Activated CD4-positive, alpha-beta T cell treated with anti-CD3 and anti-CD28 coated beads, Interleukin-2, amount 10 ng/mL, durations not matched to agents 7 days and 5 days (primary cell): ENCODE measurements around the gene NR2C2. TPM values are rescaled to one million over a fixed set of nuclear protein-coding genes. Genes with fewer than 3 reads are reported as not detected.

Source experiments
- CTCF ChIA-PET: fragments of 350-600 bp; sonication (Branson Sonifier 250); formaldehyde crosslinking; loops from one replicate; lab custom pipeline; 2021; ENCODE audit warnings: antibody characterized with exemption; lab: Charles Lee
- POLR2A ChIA-PET: fragments of 350-600 bp; sonication (Branson Sonifier 250); formaldehyde crosslinking; loops from one replicate; lab custom pipeline; 2021; ENCODE audit warnings: antibody characterized with exemption; lab: Charles Lee
- DNase-seq: peaks from one replicate; pipeline ENCODE4 v3.0.0-alpha.2; 2020
- H3K27ac Mint-ChIP-seq: one replicate; pipeline ENCODE4 v1.8.0; 2021; ENCODE audit warnings: mild to moderate bottlenecking, moderate library complexity, mixed read lengths
- H3K27me3 Mint-ChIP-seq: one replicate; pipeline ENCODE4 v1.8.0; 2021; ENCODE audit warnings: mixed read lengths
- H3K36me3 Mint-ChIP-seq: one replicate; pipeline ENCODE4 v1.8.0; 2021; ENCODE audit warnings: low read depth, mixed read lengths
- H3K4me1 Mint-ChIP-seq: one replicate; pipeline ENCODE4 v1.8.0; 2021; ENCODE audit warnings: mixed read lengths
- H3K4me3 Mint-ChIP-seq: one replicate; pipeline ENCODE4 v1.8.0; 2021; ENCODE audit warnings: mild to moderate bottlenecking, moderate library complexity, mixed read lengths
- H3K9me3 Mint-ChIP-seq: one replicate; pipeline ENCODE4 v1.8.0; 2021; ENCODE audit warnings: mixed read lengths
- total RNA-seq, 2 experiments: library from RNA; stranded (reverse); gene quantifications; one replicate each; pipeline ENCODE4 v1.2.3, GENCODE V29; 2021

Gene NR2C2
- total RNA-seq, 2 experiments from 2014 or later, result 57.0 to 67.4 TPM

DNA sequence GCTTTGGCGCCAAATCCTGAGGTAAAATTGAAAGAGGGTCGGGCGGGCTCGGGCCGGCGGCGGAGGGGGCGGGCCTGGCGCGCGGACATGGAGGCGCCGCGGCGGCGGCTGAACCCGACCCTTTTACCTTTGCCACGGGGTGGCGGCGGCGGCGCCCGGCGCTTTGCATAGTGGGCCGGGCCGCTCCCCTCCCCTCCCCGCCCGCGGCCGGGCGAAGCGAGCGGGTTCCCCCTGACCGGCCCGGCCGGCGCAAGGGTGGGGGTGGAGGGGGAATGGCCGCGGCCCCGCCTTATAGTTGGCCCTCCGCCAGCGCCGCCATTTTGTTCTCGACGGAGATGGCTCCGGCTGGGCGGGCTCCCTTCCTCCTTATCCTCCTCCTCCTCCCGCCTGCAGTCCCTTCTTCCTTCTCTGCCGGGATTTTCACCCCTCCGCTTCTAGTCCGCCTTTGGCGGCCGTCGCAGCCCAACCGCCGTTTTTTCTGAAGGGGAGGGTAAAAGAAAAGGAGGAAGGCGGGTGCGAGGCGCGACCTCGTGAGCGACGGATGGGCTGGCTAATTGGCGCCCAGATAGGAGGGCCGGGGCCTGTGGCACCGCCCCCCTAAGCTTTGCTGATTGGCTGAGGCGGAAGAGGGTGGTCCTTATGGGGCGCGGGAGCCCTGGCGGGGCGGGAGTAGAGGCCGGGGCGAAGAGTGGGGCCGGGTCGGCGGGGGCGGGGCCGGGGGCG, 664 bp downstream of the NR2C2 start:
- Mint-ChIP-seq H3K9me3 (no peaks in the 10 kb centered on the region), H3K36me3 (peaks cover 53% of the 10 kb centered on the region), H3K27ac (peak overlapping the region; percentile 100), H3K4me3 (peak overlapping the region; percentile 98), H3K4me1 (peaks cover 42% of the 10 kb centered on the region), H3K27me3 (no peaks in the 10 kb centered on the region)
- ChIA-PET CTCF (no interaction called here), POLR2A (interaction anchor here (0.9 to 1.1 kb wide), 2 partner anchors 37 to 117 kb away, joined by 3 read pairs; partner anchors contain the start of gene MRPS25)
- peak; percentile 95 for DNase-seq

DNA sequence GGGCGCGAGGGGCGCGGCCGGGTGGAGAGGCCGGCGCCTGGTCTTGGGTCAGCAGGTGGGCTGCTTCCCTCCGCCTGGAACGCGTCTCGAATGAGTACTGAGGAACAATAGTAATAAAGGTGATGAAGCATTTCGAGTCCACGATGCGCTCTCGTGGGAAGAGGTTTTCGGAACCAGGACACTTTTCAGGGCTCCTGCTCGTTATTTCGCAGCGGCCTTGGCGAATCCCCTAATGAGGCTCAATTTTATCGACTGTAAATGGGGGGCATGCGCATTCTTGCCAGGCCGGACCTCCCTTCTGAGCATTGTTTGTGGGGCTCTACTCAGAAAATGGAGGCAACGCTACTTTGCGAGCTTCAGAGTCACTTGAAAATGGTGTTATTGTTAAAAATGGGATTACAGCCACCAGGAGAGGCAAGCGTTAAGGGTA, 1.2 kb downstream of the NR2C2 start:
- peaks cover 42% of the 10 kb centered on the region for H3K4me1 Mint-ChIP-seq
- ChIA-PET CTCF (no interaction called here), POLR2A (interaction anchor here (1.1 kb wide), 1 partner anchor 37 kb away, joined by 3 read pairs; no protein-coding TSS in a partner anchor)
- no peaks in the 10 kb centered on the region for H3K9me3 Mint-ChIP-seq
- H3K4me3 Mint-ChIP-seq, result peak overlapping the region; percentile 98
- H3K27me3 Mint-ChIP-seq, result no peaks in the 10 kb centered on the region
- peaks cover 47% of the 10 kb centered on the region for H3K36me3 Mint-ChIP-seq
- H3K27ac Mint-ChIP-seq, result peak overlapping the region; percentile 100
- no peak for DNase-seq

DNA sequence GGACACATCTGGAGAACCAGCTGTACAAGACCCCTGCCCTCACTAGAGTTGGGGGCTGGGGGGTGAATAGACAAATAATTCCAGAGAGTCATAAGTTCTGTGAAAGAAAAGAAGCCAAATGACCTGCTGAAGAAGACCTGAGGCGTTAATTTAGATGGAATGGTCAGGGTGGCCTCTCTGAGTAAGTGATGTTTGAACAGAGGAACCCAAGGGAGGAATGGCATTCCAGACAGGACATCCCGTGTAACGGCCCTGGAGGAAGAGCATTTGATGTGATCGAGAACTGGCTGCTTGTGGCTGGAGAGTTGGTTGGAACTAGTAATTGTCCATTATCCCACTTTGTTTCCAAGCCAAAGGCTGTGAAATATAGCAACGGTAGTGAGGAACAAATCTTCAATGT, 1.7 kb downstream of the NR2C2 start:
- POLR2A ChIA-PET, result interaction anchor here (1.1 kb wide), 1 partner anchor 36 kb away, joined by 3 read pairs; no protein-coding TSS in a partner anchor
- H3K4me3 Mint-ChIP-seq, result peak overlapping the region; percentile 98
- peaks cover 40% of the 10 kb centered on the region for H3K4me1 Mint-ChIP-seq
- H3K9me3 Mint-ChIP-seq, result no peaks in the 10 kb centered on the region
- no peaks in the 10 kb centered on the region for H3K27me3 Mint-ChIP-seq
- peak overlapping the region; percentile 100 for H3K27ac Mint-ChIP-seq
- CTCF ChIA-PET, result no interaction called here
- H3K36me3 Mint-ChIP-seq, result peaks cover 42% of the 10 kb centered on the region
- no peak for DNase-seq

DNA sequence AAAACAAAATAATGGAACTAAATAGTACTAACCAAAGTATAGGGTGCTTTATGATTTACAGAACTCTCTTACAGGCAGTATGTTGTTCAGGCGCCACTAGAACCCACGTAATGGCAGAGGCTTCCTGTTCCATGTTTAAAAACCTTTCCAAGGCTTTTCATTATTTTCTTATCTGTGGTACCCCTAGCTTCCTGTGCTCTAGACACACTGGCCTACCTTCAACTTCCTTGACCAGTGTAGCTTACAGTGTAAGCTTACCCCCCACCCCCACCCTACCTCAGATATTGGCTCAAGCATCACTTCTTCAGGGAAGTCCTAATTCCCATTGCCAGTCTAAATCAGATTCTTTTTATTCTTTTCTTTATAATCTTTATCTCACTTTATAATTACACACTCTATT, 2.9 kb downstream of the NR2C2 start:
- Mint-ChIP-seq H3K36me3 (peaks cover 36% of the 10 kb centered on the region), H3K4me1 (peaks cover 44% of the 10 kb centered on the region), H3K4me3 (no peak overlapping the region), H3K27ac (no peak overlapping the region), H3K27me3 (no peaks in the 10 kb centered on the region), H3K9me3 (no peaks in the 10 kb centered on the region)
- CTCF ChIA-PET, result no interaction called here
- DNase-seq, result no peak
- POLR2A ChIA-PET, result no interaction called here

GRCh38 chr3:14957153-14957552, 9.8 kb downstream of the NR2C2 start:
- CTCF ChIA-PET, result interaction anchor here (1.1 to 1.8 kb wide), 3 partner anchors 9 to 15 kb away, joined by 3 to 7 read pairs (median 3); no protein-coding TSS in a partner anchor
- H3K9me3 Mint-ChIP-seq, result no peaks in the 10 kb centered on the region

DNA sequence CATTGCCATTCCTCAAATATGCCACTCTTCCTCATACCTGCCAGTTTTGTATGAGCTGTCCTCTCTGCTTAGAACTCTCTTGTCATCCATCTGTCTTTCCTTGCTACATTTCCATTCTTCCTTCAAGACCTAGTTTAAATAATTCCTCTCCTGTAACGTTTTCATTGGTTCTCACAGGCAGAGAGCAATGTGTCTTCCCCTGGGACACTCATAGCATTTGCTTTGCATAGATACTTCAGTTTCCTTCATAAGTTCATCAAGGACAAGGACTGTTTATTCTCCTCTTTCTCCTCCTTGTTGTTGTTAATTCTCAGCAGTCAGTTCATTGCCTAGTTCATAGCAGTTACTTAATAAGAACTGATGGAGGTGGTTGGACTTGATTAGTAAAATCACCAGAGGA, 10.5 kb downstream of the NR2C2 start:
- no peak for DNase-seq
- peak overlapping the region; percentile 9 for H3K27ac Mint-ChIP-seq
- CTCF ChIA-PET, result interaction anchor here (1.1 to 1.5 kb wide), 2 partner anchors 15 to 32 kb away, joined by 3 read pairs; no protein-coding TSS in a partner anchor
- H3K9me3 Mint-ChIP-seq, result no peaks in the 10 kb centered on the region
- H3K4me1 Mint-ChIP-seq, result peaks cover 49% of the 10 kb centered on the region
- no peak overlapping the region for H3K4me3 Mint-ChIP-seq
- H3K36me3 Mint-ChIP-seq, result peaks cover 35% of the 10 kb centered on the region
- POLR2A ChIA-PET, result no interaction called here
- no peaks in the 10 kb centered on the region for H3K27me3 Mint-ChIP-seq

More at GRCh38 chr3:14957153-14957552, 9.8 kb downstream of the NR2C2 start:
- Mint-ChIP-seq H3K27ac (no peak overlapping the region), H3K36me3 (peaks cover 34% of the 10 kb centered on the region), H3K4me3 (no peak overlapping the region), H3K27me3 (no peaks in the 10 kb centered on the region), H3K4me1 (peaks cover 54% of the 10 kb centered on the region)
- DNase-seq, result no peak
- POLR2A ChIA-PET, result no interaction called here

DNA sequence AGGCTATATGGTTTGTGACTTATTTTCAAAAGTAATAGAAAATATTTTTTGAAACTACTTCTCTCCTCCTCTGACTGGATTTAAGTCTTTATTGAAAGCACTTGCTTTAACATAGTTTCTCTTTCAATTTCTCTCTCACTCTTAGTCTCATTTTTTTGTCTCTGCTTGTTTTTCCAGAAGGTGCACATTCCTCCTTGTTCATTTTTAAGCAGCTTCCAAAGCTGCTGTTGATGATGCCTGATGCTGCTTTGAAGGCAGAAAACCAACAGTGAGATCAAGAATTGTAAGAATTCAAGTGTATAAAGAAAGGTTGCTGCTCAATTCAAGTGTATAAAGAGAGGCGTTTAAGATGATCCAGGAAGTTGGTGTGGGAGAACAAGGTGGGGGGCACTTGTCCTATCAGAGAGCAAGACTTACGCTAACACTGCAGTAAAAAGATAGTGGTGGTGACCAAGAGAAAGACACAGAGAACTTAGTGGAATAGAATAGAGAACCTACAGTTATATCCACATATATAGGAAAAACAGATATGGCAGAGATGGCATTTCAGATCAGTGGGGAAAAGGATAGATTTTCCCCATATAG, 12.1 kb downstream of the NR2C2 start:
- no peaks in the 10 kb centered on the region for H3K9me3 Mint-ChIP-seq
- H3K4me3 Mint-ChIP-seq, result peak overlapping the region; percentile 68
- ChIA-PET CTCF (interaction anchor here (1.5 kb wide), 1 partner anchor 30 kb away, joined by 3 read pairs; no protein-coding TSS in a partner anchor), POLR2A (no interaction called here)
- H3K4me1 Mint-ChIP-seq, result peaks cover 48% of the 10 kb centered on the region
- H3K36me3 Mint-ChIP-seq, result peaks cover 36% of the 10 kb centered on the region
- H3K27me3 Mint-ChIP-seq, result no peaks in the 10 kb centered on the region
- peak overlapping the region; percentile 89 for H3K27ac Mint-ChIP-seq
- DNase-seq, result no peak

GRCh38 chr3:14962762-14963161, 15.4 kb downstream of the NR2C2 start:
- DNase-seq, result no peak
- ChIA-PET CTCF (interaction anchor here (0.7 kb wide), 1 partner anchor 10 kb away, joined by 3 read pairs; no protein-coding TSS in a partner anchor), POLR2A (no interaction called here)
- H3K4me1 Mint-ChIP-seq, result peaks cover 23% of the 10 kb centered on the region
- H3K27me3 Mint-ChIP-seq, result no peaks in the 10 kb centered on the region
- H3K4me3 Mint-ChIP-seq, result no peak overlapping the region
- H3K36me3 Mint-ChIP-seq, result peaks cover 51% of the 10 kb centered on the region
- H3K9me3 Mint-ChIP-seq, result peaks cover 8% of the 10 kb centered on the region
- H3K27ac Mint-ChIP-seq, result no peak overlapping the region

- H3K27me3 Mint-ChIP-seq, result no peaks in the 10 kb centered on the region
- H3K36me3 Mint-ChIP-seq, result peaks cover 44% of the 10 kb centered on the region
- H3K27ac Mint-ChIP-seq, result no peak overlapping the region
- no peak for DNase-seq
- H3K4me1 Mint-ChIP-seq, result no peaks in the 10 kb centered on the region
- ChIA-PET POLR2A (no interaction called here), CTCF (interaction anchor here (2.6 kb wide), 1 partner anchor 11 kb away, joined by 7 read pairs; no protein-coding TSS in a partner anchor)
- H3K4me3 Mint-ChIP-seq, result no peak overlapping the region
- peaks cover 8% of the 10 kb centered on the region for H3K9me3 Mint-ChIP-seq
Observed at GRCh38 chr3:14967285-14967684, 19.9 kb downstream of the NR2C2 start.

- POLR2A ChIA-PET, result no interaction called here
Observed at GRCh38 chr3:14969671-14970070, 22.3 kb downstream of the NR2C2 start.

GRCh38 chr3:14976317-14976716, 28.9 kb downstream of the NR2C2 start:
- no peak for DNase-seq
- ChIA-PET POLR2A (no interaction called here), CTCF (no interaction called here)
- H3K27ac Mint-ChIP-seq, result no peak overlapping the region
- H3K4me1 Mint-ChIP-seq, result peaks cover 8% of the 10 kb centered on the region
- peaks cover 54% of the 10 kb centered on the region for H3K36me3 Mint-ChIP-seq
- H3K27me3 Mint-ChIP-seq, result no peaks in the 10 kb centered on the region
- no peak overlapping the region for H3K4me3 Mint-ChIP-seq
- H3K9me3 Mint-ChIP-seq, result no peaks in the 10 kb centered on the region

More at GRCh38 chr3:14969671-14970070, 22.3 kb downstream of the NR2C2 start:
- H3K27ac Mint-ChIP-seq, result no peak overlapping the region
- H3K4me1 Mint-ChIP-seq, result no peaks in the 10 kb centered on the region
- peaks cover 8% of the 10 kb centered on the region for H3K9me3 Mint-ChIP-seq
- no peak overlapping the region for H3K4me3 Mint-ChIP-seq
- no peaks in the 10 kb centered on the region for H3K27me3 Mint-ChIP-seq
- no peak for DNase-seq
- peaks cover 57% of the 10 kb centered on the region for H3K36me3 Mint-ChIP-seq
- CTCF ChIA-PET, result no interaction called here

- peaks cover 38% of the 10 kb centered on the region for H3K36me3 Mint-ChIP-seq
- H3K27ac Mint-ChIP-seq, result no peak overlapping the region
- H3K4me3 Mint-ChIP-seq, result no peak overlapping the region
- DNase-seq, result no peak
- peaks cover 7% of the 10 kb centered on the region for H3K9me3 Mint-ChIP-seq
- H3K4me1 Mint-ChIP-seq, result peaks cover 8% of the 10 kb centered on the region
- ChIA-PET POLR2A (no interaction called here), CTCF (interaction anchor here (0.6 kb wide), 1 partner anchor 31 kb away, joined by 4 read pairs; no protein-coding TSS in a partner anchor)
- no peaks in the 10 kb centered on the region for H3K27me3 Mint-ChIP-seq
Observed at GRCh38 chr3:14980689-14981088, 33.3 kb downstream of the NR2C2 start.
